Esophagus muscularis mucosa (tissue), 4 donors: ENCODE results near the gene RCOR1.

Source experiments
- EP300 ChIP-seq: sonication (generic); formaldehyde crosslinking; IDR thresholded peaks from one replicate; pipeline ENCODE4 v1.6.1; 2017; ENCODE audit warnings: antibody characterized with exemption
- POLR2A ChIP-seq: fragments of 450-650 bp; IDR thresholded peaks from one replicate; pipeline ENCODE4 v1.6.1; 2017; ENCODE audit warnings: antibody characterized with exemption, moderate library complexity, mild to moderate bottlenecking, low read depth
- POLR2AphosphoS5 ChIP-seq, 2 donors: sonication (generic); formaldehyde crosslinking; IDR thresholded peaks; one replicate each; pipeline ENCODE4 v1.6.1; 2017; ENCODE audit warnings: antibody characterized with exemption in 2 of 2
- TF ChIP-seq, protein P1 (sequence below), 3 experiments: fragments of 200-600 bp in 2 of 3; fragments of 450-650 bp in 1 of 3; sonication (generic) in 2 of 3; IDR thresholded peaks; one replicate each; pipeline ENCODE4 v1.5.1; 2017 to 2019; ENCODE audit warnings: antibody characterized with exemption in 3 of 3, mild to moderate bottlenecking in 2 of 3, moderate library complexity in 1 of 3

DNA sequence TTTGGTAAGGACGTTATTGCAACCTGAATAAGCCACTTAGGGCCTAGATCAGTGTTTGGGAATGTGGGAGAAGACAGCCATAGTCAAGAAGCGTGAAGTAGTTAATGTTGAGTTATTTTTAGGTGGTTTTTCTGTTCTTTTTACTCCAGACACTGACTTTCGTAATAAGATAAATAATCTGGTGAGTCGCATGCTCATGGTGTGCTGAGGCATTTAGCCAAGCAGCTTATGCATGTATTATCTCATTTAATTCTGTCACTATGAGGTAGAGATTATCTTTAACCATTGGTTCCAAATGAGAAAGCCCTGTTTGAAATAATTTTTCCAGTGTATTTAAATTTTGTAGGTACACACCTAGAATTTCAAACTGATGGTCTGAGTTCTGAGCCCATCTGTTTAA, 67.3 kb downstream of the RCOR1 start:
- TF ChIP-seq POLR2AphosphoS5 (IDR thresholded peaks at IDR 0.05) = no peak
- TF ChIP-seq, protein P1, sequence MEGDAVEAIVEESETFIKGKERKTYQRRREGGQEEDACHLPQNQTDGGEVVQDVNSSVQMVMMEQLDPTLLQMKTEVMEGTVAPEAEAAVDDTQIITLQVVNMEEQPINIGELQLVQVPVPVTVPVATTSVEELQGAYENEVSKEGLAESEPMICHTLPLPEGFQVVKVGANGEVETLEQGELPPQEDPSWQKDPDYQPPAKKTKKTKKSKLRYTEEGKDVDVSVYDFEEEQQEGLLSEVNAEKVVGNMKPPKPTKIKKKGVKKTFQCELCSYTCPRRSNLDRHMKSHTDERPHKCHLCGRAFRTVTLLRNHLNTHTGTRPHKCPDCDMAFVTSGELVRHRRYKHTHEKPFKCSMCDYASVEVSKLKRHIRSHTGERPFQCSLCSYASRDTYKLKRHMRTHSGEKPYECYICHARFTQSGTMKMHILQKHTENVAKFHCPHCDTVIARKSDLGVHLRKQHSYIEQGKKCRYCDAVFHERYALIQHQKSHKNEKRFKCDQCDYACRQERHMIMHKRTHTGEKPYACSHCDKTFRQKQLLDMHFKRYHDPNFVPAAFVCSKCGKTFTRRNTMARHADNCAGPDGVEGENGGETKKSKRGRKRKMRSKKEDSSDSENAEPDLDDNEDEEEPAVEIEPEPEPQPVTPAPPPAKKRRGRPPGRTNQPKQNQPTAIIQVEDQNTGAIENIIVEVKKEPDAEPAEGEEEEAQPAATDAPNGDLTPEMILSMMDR (IDR thresholded peaks at IDR 0.05) = no peak
- TF ChIP-seq POLR2A = no peak
- TF ChIP-seq EP300 = no peak
